ENCODE results near the gene ITGA2. TPM values are rescaled to one million over a fixed set of nuclear protein-coding genes. Genes with fewer than 3 reads are reported as not detected.
"Not testable (repeated sequence)": the region's sequence is repeated elsewhere in the genome, so short reads cannot be mapped to it uniquely, and the experiment has no call there.

Gene ITGA2
- polyA plus RNA-seq, 3 donors, result 25.8 to 32.8 (median 27.8) TPM

DNA sequence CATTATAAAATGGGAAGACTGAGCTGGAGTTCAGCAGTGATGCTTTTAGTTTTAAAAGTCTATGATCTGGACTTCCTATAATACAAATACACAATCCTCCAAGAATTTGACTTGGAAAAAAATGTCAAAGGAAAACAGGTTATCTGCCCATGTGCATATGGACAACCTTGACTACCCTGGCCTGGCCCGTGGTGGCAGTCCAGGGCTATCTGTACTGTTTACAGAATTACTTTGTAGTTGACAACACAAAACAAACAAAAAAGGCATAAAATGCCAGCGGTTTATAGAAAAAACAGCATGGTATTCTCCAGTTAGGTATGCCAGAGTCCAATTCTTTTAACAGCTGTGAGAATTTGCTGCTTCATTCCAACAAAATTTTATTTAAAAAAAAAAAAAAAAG lies 103.1 kb downstream of the ITGA2 start:
- no peak for DNase-seq (ENCODE audit: low read depth in 3 of 3, low spot score in 2 of 3)

DNA sequence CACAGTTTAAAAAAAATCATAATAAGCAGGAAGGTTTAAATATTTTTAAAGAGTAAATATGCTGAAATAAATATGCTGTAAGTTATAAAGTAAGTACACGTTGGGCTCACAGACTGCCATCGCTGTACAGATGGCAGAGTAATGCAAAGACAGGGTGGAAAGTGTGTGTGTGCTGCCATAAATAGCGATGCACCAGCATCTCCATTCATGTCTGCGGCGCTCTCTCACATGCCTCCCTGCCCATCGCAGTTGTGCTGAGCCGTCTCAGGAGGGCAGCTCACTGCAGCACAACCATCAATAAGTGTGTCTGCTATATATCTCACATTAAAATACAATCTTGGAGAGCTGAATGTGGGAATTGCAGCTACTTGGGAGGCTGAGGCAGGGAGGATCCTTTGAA lies 106.1 kb downstream of the ITGA2 start:
- no peak for DNase-seq (ENCODE audit: low read depth in 3 of 3, low spot score in 2 of 3)

DNA sequence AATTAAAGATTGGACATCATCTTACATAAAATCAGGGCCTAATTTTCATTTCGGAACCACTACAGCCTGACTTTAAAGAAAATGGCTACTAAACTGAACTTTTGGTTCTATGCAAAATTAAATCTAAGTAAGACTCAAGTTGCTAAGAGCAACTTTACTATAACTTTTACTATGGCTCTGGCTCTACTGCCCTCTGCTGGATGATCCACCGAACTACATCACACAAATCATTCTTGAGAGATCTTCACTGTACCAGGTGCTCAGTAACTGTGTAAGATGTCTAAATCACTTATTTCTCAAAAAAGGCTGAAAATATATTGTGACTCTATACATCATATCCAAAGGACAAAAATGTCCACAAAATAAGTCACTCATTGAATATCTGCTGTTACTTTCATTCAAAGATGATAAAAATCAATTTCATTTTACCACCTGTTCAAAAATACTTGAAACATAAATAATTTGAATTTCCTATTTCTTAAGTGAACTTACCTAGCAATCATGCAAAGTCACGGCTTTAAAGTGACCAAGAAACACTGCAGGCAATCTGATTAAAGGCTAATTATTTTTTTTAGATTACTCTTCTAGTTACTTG lies 106.9 kb downstream of the ITGA2 start:
- peak; percentile 27 to 52 (median 36) for DNase-seq (ENCODE audit: low read depth in 3 of 3, low spot score in 2 of 3)

DNA sequence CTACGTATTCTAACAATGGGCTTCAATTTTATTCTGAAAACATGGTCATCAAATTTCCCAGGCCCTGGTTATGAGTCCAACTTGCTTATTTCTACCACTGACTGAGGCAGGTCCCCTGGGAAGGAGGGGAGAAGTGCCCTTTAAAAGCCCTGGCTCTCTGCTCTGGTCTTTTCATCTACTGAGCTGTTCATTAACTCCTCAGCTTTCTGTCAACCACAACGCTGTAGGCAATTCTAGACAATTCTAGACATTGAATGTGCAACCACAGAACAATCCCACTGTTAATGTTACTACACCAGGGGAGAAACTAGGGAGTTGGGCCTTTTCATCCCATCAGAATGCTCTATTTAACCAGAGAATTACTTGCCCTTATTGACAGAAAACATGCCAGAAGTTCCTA lies 110.4 kb downstream of the ITGA2 start:
- DNase-seq (ENCODE audit: low read depth in 3 of 3, low spot score in 2 of 3), result no peak

- no peak for DNase-seq (ENCODE audit: low read depth in 3 of 3, low spot score in 2 of 3)
Measured at GRCh38 chr5:53100606-53101005, 111.5 kb downstream of the ITGA2 start.

- DNase-seq (ENCODE audit: low read depth in 3 of 3, low spot score in 2 of 3), result no peak
Measured at GRCh38 chr5:53105611-53106300, 116.6 kb downstream of the ITGA2 start.

- DNase-seq (ENCODE audit: low read depth in 3 of 3, low spot score in 2 of 3), result peak in 2 of 3 donors; percentile 14 to 19
Measured at GRCh38 chr5:53109056-53109442, 119.9 kb downstream of the ITGA2 start.

- DNase-seq (ENCODE audit: low read depth in 3 of 3, low spot score in 2 of 3), result peak; percentile 78 to 85 (median 79)
Measured at GRCh38 chr5:53109443-53110127, 120.4 kb downstream of the ITGA2 start, which contains the start of gene MOCS2. MOCS2 (minus strand) TSS chr5:53109757; CDS start chr5:53107174, 2,583 bp downstream.

GRCh38 chr5:53110156-53110555 lies 121.0 kb downstream of the ITGA2 start:
- no peak for DNase-seq (ENCODE audit: low read depth in 3 of 3, low spot score in 2 of 3)

DNA sequence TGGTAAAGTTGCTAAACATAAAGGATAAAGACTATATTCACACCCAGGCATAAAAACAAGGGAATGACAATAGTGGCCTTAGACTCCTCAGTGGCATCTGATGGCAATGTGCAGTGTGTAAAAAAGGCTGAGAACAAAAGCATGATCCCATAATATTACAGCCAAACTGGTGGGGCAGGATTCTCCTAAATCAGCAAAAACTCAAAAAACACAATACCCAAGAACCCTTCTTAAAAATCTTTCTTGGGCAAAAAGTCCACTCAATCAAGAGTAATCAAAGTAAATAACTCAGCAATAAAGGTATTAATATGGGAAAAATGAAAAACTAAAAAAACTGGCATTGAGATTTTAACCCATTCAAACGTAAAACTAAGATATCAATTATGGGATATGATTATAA lies 122.0 kb downstream of the ITGA2 start:
- DNase-seq (ENCODE audit: low read depth in 3 of 3, low spot score in 2 of 3), result no peak

DNA sequence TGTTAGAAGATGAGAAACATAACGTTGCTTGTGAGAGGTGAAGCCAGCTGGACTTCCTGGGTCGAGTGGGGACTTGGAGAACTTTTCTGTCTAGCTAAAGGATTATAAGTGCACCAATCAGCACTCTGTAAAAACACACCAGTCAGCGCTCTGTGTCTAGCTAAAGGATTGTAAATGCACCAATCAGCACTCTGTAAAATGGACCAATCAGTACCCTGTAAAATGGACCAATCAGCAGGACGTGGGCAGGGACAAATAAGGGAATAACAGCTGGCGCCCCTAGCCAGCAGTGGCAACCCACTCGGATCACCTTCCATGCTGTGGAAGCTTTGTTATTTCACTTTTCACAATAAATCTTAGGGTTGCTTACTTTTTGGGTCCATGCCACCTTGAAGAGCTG lies 123.2 kb downstream of the ITGA2 start:
- not testable (repeated sequence) for DNase-seq (ENCODE audit: low read depth in 3 of 3, low spot score in 2 of 3)

DNA sequence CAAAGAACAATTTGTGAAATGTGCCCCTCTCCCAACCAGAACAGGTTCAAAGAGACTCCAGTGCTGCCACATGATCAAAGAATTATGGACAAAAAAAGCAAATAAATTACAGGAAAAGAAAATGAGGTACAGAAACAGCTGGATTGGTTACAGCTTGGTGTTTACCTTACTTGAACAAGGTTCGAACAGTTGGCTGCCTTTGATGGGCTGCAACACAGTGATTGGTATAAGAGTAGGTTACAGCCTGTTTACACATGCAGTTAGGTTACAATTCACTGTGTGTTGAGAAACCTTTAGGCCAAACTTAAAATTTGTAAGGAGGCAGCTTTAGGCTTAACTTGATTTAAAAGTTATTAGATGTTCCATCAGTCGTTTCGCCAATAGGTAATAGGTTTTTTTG lies 123.8 kb downstream of the ITGA2 start:
- no peak for DNase-seq (ENCODE audit: low read depth in 3 of 3, low spot score in 2 of 3)

- no peak for DNase-seq (ENCODE audit: low read depth in 3 of 3, low spot score in 2 of 3)
Measured at GRCh38 chr5:53113947-53114346, 124.8 kb downstream of the ITGA2 start.

- no peak for DNase-seq (ENCODE audit: low read depth in 3 of 3, low spot score in 2 of 3)
Measured at GRCh38 chr5:53114988-53115387, 125.8 kb downstream of the ITGA2 start.

DNA sequence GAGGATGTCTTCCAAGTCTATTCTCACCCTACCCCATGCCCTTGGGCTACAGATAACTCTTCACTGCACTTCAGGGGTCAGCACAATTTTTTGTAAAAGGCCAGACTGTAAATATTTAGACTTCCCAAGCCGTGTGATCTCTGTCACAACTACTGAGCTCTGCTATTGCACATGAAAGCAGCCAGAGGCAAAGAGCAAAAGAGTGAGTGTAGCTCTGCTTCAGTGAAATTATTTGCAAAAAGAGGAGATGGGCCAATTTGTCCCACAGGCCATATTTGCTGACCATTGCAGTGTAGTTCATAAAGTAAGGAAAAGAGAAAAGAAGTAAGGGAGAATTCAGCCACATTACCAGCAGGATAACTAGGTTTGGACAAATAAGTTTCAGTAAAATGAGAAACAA lies 127.4 kb downstream of the ITGA2 start:
- DNase-seq (ENCODE audit: low read depth in 3 of 3, low spot score in 2 of 3), result no peak

GRCh38 chr5:53118879-53119278 lies 129.7 kb downstream of the ITGA2 start:
- no peak for DNase-seq (ENCODE audit: low read depth in 3 of 3, low spot score in 2 of 3)

DNA sequence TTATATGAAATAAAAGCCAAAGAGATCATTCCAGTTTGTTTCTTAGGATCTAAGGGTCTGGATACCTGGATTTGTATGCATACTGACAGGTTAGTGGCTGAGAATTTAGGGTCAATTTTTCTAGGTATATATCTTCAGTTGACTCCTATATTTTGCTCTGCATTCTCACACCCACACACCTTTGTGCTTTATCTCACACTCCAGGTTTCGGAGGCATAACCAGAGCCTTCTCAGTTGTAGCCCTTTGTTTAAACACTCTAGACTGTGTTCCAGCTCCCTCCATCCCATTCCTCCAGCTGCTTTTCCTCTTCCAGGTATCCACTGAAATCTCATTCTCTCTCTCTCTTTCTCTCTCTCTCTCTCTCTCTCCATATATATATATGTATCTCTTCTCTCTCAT lies 131.0 kb downstream of the ITGA2 start:
- DNase-seq (ENCODE audit: low read depth in 3 of 3, low spot score in 2 of 3), result no peak

DNA sequence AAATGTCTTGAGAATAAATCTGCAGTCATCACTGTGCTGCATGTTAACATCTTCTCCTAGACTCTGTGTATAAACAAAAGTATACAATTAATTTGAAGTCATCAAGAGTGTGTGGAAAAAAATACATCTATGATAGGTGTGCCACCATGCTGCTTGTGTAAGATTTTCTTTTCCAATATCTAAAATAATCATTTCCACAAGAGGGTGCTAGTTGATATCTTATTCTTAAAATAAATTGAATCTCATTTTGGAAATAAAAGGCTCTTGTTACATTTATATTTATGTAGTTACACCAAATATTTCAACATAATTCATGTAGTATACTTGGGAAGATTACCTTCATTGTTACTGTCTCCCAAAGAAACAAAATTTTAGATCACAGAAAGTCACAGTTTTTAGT lies 134.6 kb downstream of the ITGA2 start:
- no peak for DNase-seq (ENCODE audit: low read depth in 3 of 3, low spot score in 2 of 3)

DNA sequence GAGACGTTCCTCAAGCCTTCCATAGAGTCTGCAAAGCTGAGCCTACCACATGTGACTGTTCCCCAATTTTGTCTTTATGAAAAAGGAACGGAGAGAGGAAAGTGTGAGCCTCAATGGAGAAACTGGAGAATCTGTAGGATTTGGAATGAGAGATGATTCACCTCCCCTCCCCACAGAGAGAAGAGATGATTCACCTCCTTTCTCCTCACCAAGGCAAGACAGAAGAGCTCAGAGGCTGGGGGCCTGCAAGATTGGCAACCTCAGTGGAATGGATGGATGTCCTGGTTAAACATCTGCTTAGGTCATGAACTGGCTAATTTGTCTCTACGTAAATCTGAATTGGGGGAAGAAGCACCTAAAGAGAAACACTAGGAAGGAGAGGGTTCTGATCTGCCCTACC lies 137.4 kb downstream of the ITGA2 start:
- no peak for DNase-seq (ENCODE audit: low read depth in 3 of 3, low spot score in 2 of 3)

GRCh38 chr5:53127107-53127506 lies 138.0 kb downstream of the ITGA2 start:
- no peak for DNase-seq (ENCODE audit: low read depth in 3 of 3, low spot score in 2 of 3)

DNA sequence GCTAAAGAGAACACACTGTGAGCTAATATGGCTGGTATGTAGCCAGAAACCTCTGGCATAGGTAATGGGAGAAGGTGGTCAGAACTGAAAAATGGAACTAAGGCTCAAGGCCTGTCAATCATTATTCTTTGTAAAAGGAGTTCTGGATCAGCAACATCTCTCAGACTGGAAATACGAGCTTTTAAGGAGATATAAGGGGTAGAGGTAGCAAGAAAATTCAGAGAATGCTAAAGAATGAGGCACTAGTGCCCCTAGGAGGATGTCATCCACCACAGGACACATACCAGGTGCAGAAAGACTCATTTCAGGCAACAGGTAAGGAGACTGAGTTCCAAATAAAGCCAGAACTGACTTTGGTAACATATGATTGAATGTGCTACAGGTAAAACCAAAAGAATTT lies 139.3 kb downstream of the ITGA2 start:
- no peak for DNase-seq (ENCODE audit: low read depth in 3 of 3, low spot score in 2 of 3)

- no peak for DNase-seq (ENCODE audit: low read depth in 3 of 3, low spot score in 2 of 3)
Measured at GRCh38 chr5:53130266-53130665, 141.1 kb downstream of the ITGA2 start.

Measured in right renal cortex interstitium (tissue), 3 donors.